GM19452 (cell line): ENCODE results near the gene THRAP3.
A peak's percentile ranks its signal among the peaks of the same experiment; 100 is the strongest.

Source experiments
- ATAC-seq: cut with Tn5 transposase; IDR thresholded peaks from one replicate; pipeline ENCODE4 v1.9.1; 2021; ENCODE audit not compliant: unreplicated experiment

Gene THRAP3

GRCh38 chr1:36349241-36349671 is 125.0 kb downstream of the THRAP3 start:
- peak; percentile 71 for ATAC-seq

- ATAC-seq, result no peak
Measured at GRCh38 chr1:36349839-36350238, 125.6 kb downstream of the THRAP3 start.

DNA sequence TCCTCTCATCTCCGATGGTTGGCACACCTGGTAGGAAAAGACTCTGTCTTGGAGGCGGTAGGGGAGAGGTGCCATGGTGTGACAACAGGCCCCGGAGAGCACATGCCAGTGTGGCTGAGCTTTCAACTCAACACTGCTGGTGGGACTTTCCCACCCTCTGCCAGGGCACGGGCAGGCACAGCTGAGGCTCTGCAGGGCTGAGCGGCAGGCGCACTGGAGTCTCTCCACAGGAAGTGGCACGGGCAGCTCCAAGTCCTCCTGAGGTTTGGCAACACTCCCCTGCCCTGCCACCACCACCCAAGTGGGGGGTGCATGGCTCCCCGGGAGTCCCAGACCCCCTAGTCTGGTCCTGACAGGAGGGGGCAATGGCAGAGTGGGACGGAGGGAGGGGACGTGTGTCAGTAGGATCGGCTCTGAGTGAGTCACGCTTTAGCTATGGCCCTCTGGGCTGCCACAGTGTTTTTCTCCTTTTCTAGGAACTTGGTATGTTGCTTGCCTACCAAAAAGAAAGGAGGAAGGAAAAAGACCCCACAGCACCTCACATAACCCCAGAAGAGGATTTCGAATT is 126.5 kb downstream of the THRAP3 start:
- no peak for ATAC-seq

- ATAC-seq, result no peak
Measured at GRCh38 chr1:36351227-36351977, 127.2 kb downstream of the THRAP3 start.

DNA sequence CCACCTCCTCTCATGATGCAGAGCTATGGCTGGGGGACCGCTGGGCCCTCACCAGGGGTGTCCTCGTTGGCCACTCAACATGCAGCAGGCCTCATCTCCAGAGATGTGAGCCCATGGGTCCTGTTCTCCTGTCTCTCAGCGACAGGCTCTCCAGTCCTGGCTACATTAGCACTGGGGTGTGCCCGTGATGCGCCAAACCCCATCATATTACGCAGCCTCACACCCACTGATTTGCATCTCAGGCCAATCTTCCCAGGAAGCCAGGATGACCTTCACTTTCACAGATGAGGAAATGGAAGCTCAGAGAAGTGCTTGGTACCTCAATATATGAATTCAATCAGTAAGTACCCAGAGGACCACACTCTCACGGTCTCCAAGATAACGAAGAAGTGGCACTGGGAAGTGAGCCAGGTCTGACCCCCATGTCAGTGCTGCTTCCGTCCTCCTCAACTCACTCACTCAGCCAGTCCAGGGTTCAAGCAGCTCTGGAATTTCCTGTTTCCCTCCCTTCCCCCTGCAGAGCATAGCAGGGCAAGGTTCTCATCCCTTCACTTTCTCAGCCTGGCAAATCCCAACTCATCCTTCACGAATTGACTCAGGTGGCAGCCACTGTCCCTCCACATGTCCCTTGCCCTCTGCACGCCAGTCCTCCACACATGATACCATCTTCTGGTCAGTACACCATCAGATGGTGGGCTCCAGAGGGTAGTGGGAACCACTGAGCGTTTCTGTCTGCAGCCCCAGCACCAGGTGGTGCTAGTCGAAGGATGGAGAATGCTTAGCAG is 128.1 kb downstream of the THRAP3 start:
- no peak for ATAC-seq

DNA sequence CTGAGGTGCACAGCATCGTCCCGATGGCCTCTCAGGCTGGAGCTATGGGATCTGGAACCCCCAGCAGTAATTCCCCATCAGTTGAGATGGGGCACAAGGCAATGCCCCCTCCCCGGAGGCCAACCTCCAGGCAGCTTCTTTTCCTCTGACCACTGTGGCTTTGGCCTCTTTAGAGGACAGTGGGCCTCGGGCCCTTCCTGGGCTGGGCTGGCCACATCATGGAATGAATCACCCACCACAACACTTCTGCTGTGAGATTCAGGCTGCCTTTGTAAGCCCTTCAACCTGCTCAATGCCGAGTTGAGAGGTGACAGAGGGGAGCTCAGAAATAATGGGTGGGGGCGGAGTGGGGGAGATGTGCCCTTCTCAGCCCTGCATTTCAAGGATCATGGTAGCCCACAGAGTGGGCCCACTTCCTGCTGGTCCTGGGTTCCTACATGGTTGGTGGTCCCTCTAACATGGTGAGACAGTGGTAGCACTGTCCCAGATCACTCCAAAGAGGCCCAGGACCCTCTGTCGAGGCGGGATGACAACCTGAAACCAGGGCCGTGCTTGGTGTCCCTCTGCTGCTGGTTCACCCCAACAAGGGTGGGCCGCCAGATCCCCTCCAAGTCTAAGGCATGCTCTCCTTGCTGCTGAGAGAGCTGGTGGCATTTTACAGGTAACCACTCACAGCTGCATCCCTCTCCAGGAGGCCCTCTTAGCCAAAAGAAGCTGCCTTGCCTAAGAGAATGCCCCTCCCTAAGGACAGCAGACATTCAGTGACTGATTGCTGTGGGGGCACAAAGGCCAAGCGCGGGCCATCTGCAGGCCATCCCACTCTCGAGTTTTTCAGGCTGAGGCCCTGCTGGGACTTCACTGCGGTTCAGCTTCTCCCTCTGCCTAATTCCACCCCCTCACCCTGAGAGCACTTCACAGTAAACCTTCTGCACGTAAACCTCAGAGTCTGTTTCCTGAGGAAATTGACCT is 129.0 kb downstream of the THRAP3 start:
- ATAC-seq, result no peak

DNA sequence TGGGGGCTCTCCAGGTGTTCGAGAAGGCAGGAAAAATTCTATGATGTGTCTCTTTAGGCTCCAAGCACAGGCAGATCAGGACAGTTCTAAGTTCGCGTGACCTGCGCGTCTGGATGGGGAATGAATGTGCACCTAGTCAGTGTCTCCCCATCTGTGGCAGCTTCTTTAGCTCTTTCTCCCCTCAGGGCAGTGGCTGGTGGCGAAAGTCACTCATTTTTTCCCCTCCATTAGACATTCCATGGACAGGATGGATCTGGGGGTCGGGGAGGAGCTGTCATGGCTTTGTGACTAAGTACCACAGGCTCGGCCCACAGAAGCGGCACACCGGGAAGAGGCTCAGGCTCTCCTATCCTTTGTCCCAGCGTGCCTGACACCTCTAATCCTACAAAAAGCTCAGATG is 130.2 kb downstream of the THRAP3 start:
- no peak for ATAC-seq
